Hepatocyte (in vitro differentiated cells): ENCODE measurements around the gene COL19A1. TPM values are rescaled to one million over a fixed set of nuclear protein-coding genes. Genes with fewer than 3 reads are reported as not detected.
A peak's percentile ranks its signal among the peaks of the same experiment; 100 is the strongest.

Experiments
- DNase-seq: peaks from one replicate; pipeline ENCODE4 v3.0.0-alpha.2; 2016; ENCODE audit warnings: low spot score
- H2AFZ ChIP-seq: fragments of 200-600 bp; sonication (generic); 2 replicates; pipeline ENCODE4 v1.6.0; 2016; ENCODE audit warnings: antibody characterized with exemption, mild to moderate bottlenecking
- H3K27ac ChIP-seq: fragments of 200-600 bp; sonication (generic); 2 replicates; pipeline ENCODE4 v1.5.1; 2016; ENCODE audit warnings: mild to moderate bottlenecking
- H3K27me3 ChIP-seq: fragments of 200-600 bp; sonication (generic); 2 replicates; pipeline ENCODE4 v1.6.1; 2016
- H3K36me3 ChIP-seq: fragments of 200-600 bp; sonication (generic); replicated peaks from 2 replicates; pipeline ENCODE4 v1.5.1; 2016; ENCODE audit warnings: low read depth; ENCODE audit not compliant: insufficient read depth
- H3K4me1 ChIP-seq: fragments of 200-600 bp; sonication (generic); 2 replicates; pipeline ENCODE4 v1.5.1; 2016; ENCODE audit warnings: mild to moderate bottlenecking, moderate library complexity; ENCODE audit not compliant: insufficient read depth
- H3K4me2 ChIP-seq: fragments of 200-600 bp; sonication (generic); 2 replicates; pipeline ENCODE4 v1.6.0; 2016
- H3K4me3 ChIP-seq: fragments of 200-600 bp; sonication (generic); 2 replicates; pipeline ENCODE4 v1.5.1; 2016; ENCODE audit warnings: mild to moderate bottlenecking
- H3K79me2 ChIP-seq: fragments of 200-600 bp; sonication (generic); 2 replicates; pipeline ENCODE4 v1.6.0; 2017; ENCODE audit warnings: mild to moderate bottlenecking
- H3K9me2 ChIP-seq: fragments of 200-600 bp; sonication (generic); replicated peaks from 2 replicates; pipeline ENCODE4 v1.6.0; 2017; ENCODE audit warnings: mild to moderate bottlenecking; ENCODE audit not compliant: insufficient read depth
- H3K9me3 ChIP-seq: fragments of 200-600 bp; sonication (generic); 2 replicates; pipeline ENCODE4 v1.5.1; 2016; ENCODE audit warnings: low read depth, mild to moderate bottlenecking
- H4K20me1 ChIP-seq: fragments of 200-600 bp; sonication (generic); 2 replicates; pipeline ENCODE4 v1.6.0; 2016; ENCODE audit warnings: mild to moderate bottlenecking; ENCODE audit not compliant: insufficient read depth, poor library complexity, severe bottlenecking
- CTCF ChIP-seq: fragments of 200-600 bp; sonication (generic); IDR thresholded peaks from 2 replicates; pipeline ENCODE4 v1.5.1; 2016; ENCODE audit warnings: antibody characterized with exemption, mild to moderate bottlenecking; ENCODE audit not compliant: poor library complexity
- EZH2 ChIP-seq: fragments of 200-600 bp; sonication (generic); IDR thresholded peaks from 2 replicates; pipeline ENCODE4 v1.6.1; 2016; ENCODE audit warnings: antibody characterized with exemption, mild to moderate bottlenecking, borderline replicate concordance
- EZH2phosphoT487 ChIP-seq: fragments of 200-600 bp; sonication (generic); IDR thresholded peaks from one replicate; pipeline ENCODE4 v1.6.1; 2018; ENCODE audit warnings: antibody characterized with exemption, mild to moderate bottlenecking, low read depth, moderate library complexity; ENCODE audit not compliant: unreplicated experiment, severe bottlenecking
- WGBS: methylation state at CpG from one replicate; pipeline ENCODE4 v1.1.6; 2016; ENCODE audit warnings: low lambda C conversion rate; ENCODE audit errors: missing lambda C conversion rate; 5-methylcytosine and 5-hydroxymethylcytosine counted together
- polyA plus RNA-seq: library from polyadenylated mRNA; unstranded; fragments of >200 nt; fragmentation: Nextera tagmentation; extraction: Ambion mirVana; gene quantifications from 2 replicates; pipeline ENCODE4 v1.2.1, GENCODE V29; 2016
- total RNA-seq: library from RNA; depleted of rRNA; stranded (reverse); fragments of >200 nt; gene quantifications from 2 replicates; pipeline ENCODE4 v1.2.3, GENCODE V29; 2014

The COL19A1 gene
- total and polyA plus RNA-seq, 2 experiments from 2014 or later, result 1.1 to 1.2 TPM

- no peaks in the 10 kb centered on the region for H3K9me2 ChIP-seq
- no peaks in the 10 kb centered on the region for H3K4me1 ChIP-seq
- no peaks in the 10 kb centered on the region for H3K9me3 ChIP-seq
- H2AFZ ChIP-seq, result no peak overlapping the region
- H3K4me3 ChIP-seq, result no peak overlapping the region
- no peaks in the 10 kb centered on the region for H4K20me1 ChIP-seq
- no peak overlapping the region for H3K4me2 ChIP-seq
- no peaks in the 10 kb centered on the region for H3K36me3 ChIP-seq
- no peak overlapping the region for H3K27ac ChIP-seq
- no peaks in the 10 kb centered on the region for H3K79me2 ChIP-seq
- TF ChIP-seq EZH2 (no peak), EZH2phosphoT487 (no peak), CTCF (no peak)
- 94% methylated on average over 2 of the region's 2 CpGs for WGBS
- no peak for DNase-seq
- peaks cover 5% of the 10 kb centered on the region for H3K27me3 ChIP-seq
These were observed 2.6 kb upstream of the COL19A1 start for GRCh38 chr6:69863766-69864165.

- TF ChIP-seq EZH2phosphoT487 (no peak), CTCF (no peak), EZH2 (no peak)
- 87% methylated on average over 2 of the region's 2 CpGs for WGBS
- DNase-seq, result no peak
- Histone ChIP-seq H3K27me3 (peaks cover 5% of the 10 kb centered on the region), H3K4me2 (no peak overlapping the region), H2AFZ (no peak overlapping the region), H3K27ac (no peak overlapping the region), H3K4me3 (no peak overlapping the region), H3K9me2 (no peaks in the 10 kb centered on the region), H3K4me1 (no peaks in the 10 kb centered on the region), H4K20me1 (no peaks in the 10 kb centered on the region), H3K36me3 (no peaks in the 10 kb centered on the region), H3K9me3 (no peaks in the 10 kb centered on the region), H3K79me2 (no peaks in the 10 kb centered on the region)
These were observed 1.2 kb upstream of the COL19A1 start for GRCh38 chr6:69865126-69865525.

- Histone ChIP-seq H3K4me3 (peak overlapping the region; percentile 75), H3K27ac (no peak overlapping the region), H2AFZ (peak overlapping the region; percentile 94), H3K4me1 (no peaks in the 10 kb centered on the region), H3K9me3 (no peaks in the 10 kb centered on the region), H4K20me1 (no peaks in the 10 kb centered on the region), H3K79me2 (no peaks in the 10 kb centered on the region), H3K36me3 (no peaks in the 10 kb centered on the region), H3K4me2 (peak overlapping the region; percentile 96), H3K27me3 (peaks cover 5% of the 10 kb centered on the region), H3K9me2 (no peaks in the 10 kb centered on the region)
- WGBS, result 1% methylated on average over 46 of the region's 80 CpGs
- peak; percentile 84 for DNase-seq
- TF ChIP-seq EZH2phosphoT487 (no peak), CTCF (peak; percentile 27)
These were observed 648 bp downstream of the COL19A1 start for GRCh38 chr6:69866770-69867638.
